Measurements from ENCODE around the gene RPL5. TPM values are rescaled to one million over a fixed set of nuclear protein-coding genes. Genes with fewer than 3 reads are reported as not detected.

Gene RPL5
- total RNA-seq, 1 experiment from 2014 or later: 1,430 TPM

DNA sequence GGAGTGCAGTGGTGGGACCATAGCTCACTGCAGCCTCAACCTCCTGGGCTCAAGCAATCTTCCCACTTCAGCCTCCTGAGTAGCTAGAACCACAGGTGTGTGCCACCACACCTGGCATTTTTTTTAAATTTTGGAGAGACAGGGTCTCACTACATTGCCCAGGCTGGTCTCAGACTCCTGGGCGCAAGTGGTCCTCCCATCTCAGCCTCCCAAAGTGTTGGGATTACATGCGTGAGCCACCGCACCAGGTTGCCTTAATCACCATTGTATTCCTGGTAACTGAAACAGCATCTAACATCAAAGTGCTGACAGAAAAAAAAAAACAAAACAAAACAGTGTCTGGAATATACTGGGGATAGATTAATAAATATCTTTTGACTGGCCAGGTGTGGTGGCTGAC, 18.2 kb downstream of the RPL5 start:
- no peak overlapping the region for H3K4me3 Mint-ChIP-seq
- TF ChIP-seq JUN (CRISPR knock-in tag; IDR thresholded peaks at IDR 0.05) (no peak), RELA (CRISPR knock-in tag; IDR thresholded peaks at IDR 0.05; ENCODE audit: borderline replicate concordance) (no peak), TEAD1 (CRISPR knock-in tag; IDR thresholded peaks at IDR 0.05) (no peak), TEAD4 (CRISPR knock-in tag; IDR thresholded peaks at IDR 0.05) (no peak)
- TF ChIP-seq, protein P1, sequence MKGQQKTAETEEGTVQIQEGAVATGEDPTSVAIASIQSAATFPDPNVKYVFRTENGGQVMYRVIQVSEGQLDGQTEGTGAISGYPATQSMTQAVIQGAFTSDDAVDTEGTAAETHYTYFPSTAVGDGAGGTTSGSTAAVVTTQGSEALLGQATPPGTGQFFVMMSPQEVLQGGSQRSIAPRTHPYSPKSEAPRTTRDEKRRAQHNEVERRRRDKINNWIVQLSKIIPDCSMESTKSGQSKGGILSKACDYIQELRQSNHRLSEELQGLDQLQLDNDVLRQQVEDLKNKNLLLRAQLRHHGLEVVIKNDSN (CRISPR knock-in tag; IDR thresholded peaks at IDR 0.05): no peak
- ATAC-seq (no peak), DNase-seq (ENCODE audit: low spot score) (no peak)
- no peaks in the 10 kb centered on the region for H3K27me3 Mint-ChIP-seq (ENCODE audit: low read depth)
- no peaks in the 10 kb centered on the region for H3K9me3 Mint-ChIP-seq
- no peaks in the 10 kb centered on the region for H3K36me3 Mint-ChIP-seq
- ChIA-PET CTCF (no interaction called here), POLR2A (interaction anchor here (0.6 kb wide), 1 partner anchor 128 kb away, joined by 5 read pairs; no protein-coding TSS in a partner anchor)
- H3K4me1 Mint-ChIP-seq: no peaks in the 10 kb centered on the region
- no peak overlapping the region for H3K27ac Mint-ChIP-seq

DNA sequence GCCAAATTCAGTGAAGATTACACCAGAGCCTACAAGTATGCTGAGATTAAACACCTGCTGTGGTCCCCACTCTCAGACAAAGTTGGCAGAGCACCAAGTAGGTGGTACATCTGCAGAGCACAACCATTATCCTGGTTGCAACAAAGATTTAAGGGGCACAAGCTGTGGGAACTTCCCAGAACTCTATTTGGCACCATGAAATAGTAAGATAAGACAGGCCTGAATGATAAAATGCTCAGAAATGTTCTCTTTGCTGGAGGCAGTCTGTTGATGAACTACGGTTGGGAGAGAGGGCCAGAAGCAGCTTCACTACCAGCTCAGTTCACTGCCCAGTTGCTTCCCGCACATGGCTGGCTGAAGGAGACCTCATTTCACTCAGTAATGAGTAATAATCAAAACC, 19.9 kb downstream of the RPL5 start:
- TF ChIP-seq, protein P2, sequence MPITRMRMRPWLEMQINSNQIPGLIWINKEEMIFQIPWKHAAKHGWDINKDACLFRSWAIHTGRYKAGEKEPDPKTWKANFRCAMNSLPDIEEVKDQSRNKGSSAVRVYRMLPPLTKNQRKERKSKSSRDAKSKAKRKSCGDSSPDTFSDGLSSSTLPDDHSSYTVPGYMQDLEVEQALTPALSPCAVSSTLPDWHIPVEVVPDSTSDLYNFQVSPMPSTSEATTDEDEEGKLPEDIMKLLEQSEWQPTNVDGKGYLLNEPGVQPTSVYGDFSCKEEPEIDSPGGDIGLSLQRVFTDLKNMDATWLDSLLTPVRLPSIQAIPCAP (CRISPR knock-in tag; IDR thresholded peaks at IDR 0.05): no peak
- TF ChIP-seq ZNF671 (CRISPR knock-in tag; IDR thresholded peaks at IDR 0.05) (no peak), IRF2 (CRISPR knock-in tag; IDR thresholded peaks at IDR 0.05; ENCODE audit: borderline replicate concordance, low read depth) (no peak), KAT7 (CRISPR knock-in tag; IDR thresholded peaks at IDR 0.05; ENCODE audit: borderline replicate concordance) (no peak), EMX1 (CRISPR knock-in tag; IDR thresholded peaks at IDR 0.05) (no peak)
- TF ChIP-seq, protein P3, sequence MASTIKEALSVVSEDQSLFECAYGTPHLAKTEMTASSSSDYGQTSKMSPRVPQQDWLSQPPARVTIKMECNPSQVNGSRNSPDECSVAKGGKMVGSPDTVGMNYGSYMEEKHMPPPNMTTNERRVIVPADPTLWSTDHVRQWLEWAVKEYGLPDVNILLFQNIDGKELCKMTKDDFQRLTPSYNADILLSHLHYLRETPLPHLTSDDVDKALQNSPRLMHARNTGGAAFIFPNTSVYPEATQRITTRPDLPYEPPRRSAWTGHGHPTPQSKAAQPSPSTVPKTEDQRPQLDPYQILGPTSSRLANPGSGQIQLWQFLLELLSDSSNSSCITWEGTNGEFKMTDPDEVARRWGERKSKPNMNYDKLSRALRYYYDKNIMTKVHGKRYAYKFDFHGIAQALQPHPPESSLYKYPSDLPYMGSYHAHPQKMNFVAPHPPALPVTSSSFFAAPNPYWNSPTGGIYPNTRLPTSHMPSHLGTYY (CRISPR knock-in tag; IDR thresholded peaks at IDR 0.05): no peak
- TF ChIP-seq, protein P4, sequence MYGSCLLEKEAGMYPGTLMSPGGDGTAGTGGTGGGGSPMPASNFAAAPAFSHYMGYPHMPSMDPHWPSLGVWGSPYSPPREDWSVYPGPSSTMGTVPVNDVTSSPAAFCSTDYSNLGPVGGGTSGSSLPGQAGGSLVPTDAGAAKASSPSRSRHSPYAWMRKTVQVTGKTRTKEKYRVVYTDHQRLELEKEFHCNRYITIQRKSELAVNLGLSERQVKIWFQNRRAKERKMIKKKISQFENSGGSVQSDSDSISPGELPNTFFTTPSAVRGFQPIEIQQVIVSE (CRISPR knock-in tag; IDR thresholded peaks at IDR 0.05; ENCODE audit: borderline replicate concordance): no peak
- TF ChIP-seq, protein P5, sequence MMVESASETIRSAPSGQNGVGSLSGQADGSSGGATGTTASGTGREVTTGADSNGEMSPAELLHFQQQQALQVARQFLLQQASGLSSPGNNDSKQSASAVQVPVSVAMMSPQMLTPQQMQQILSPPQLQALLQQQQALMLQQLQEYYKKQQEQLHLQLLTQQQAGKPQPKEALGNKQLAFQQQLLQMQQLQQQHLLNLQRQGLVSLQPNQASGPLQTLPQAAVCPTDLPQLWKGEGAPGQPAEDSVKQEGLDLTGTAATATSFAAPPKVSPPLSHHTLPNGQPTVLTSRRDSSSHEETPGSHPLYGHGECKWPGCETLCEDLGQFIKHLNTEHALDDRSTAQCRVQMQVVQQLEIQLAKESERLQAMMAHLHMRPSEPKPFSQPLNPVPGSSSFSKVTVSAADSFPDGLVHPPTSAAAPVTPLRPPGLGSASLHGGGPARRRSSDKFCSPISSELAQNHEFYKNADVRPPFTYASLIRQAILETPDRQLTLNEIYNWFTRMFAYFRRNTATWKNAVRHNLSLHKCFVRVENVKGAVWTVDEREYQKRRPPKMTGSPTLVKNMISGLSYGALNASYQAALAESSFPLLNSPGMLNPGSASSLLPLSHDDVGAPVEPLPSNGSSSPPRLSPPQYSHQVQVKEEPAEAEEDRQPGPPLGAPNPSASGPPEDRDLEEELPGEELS (CRISPR knock-in tag; IDR thresholded peaks at IDR 0.05): no peak
- TF ChIP-seq, protein P6, sequence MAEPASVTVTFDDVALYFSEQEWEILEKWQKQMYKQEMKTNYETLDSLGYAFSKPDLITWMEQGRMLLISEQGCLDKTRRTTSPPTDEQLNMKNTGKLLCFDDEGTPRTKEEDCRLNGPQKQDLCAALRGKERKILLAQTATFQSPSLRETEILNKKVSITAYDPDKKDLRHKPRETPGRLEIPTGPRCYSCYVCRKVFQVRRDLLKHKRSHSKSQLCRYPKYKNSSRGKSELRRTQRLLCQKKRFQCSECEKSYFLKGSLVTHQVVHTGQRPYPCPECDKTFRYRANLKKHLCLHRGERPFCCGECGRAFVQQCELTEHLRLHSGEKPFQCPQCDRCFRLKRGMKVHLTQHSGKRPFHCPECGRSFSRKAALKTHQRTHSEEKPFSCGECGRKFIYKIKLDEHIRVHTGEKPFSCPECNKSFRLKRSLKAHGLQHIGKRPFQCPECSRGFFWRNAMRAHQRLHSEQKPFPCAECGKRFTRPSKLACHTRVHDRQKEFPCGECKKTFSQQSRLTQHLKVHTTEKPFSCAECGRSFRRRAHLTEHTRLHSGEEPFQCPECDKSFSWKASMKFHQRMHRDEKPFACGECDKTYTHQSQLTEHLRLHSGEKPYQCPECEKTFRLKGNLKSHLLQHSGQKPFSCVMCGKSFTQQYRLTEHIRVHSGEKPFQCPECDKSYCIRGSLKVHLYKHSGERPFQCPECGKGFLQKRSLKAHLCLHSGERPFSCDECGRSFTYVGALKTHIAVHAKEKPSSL (CRISPR knock-in tag; conservative IDR thresholded peaks at IDR 0.05): no peak
- TF ChIP-seq, protein P1 (CRISPR knock-in tag; IDR thresholded peaks at IDR 0.05): no peak
- CTCF ChIA-PET: no interaction called here
- H3K9me3 Mint-ChIP-seq: no peaks in the 10 kb centered on the region
- DNase-seq (ENCODE audit: low spot score): no peak
- no peak overlapping the region for H3K27ac Mint-ChIP-seq
- POLR2A ChIA-PET: interaction anchor here (1.2 kb wide), 1 partner anchor 20 kb away, joined by 3 read pairs; the partner anchor contains the start of gene RPL5
- H3K4me3 Mint-ChIP-seq: no peak overlapping the region
- H3K27me3 Mint-ChIP-seq (ENCODE audit: low read depth): no peaks in the 10 kb centered on the region
- ATAC-seq: no peak
- no peaks in the 10 kb centered on the region for H3K4me1 Mint-ChIP-seq
- no peaks in the 10 kb centered on the region for H3K36me3 Mint-ChIP-seq

Measured in WTC11 (cell line).